OCI-LY3 (cell line): Measurements from ENCODE around the gene VAC14.

Source experiments
- H2AFZ ChIP-seq: fragments of 200-600, 300-600 bp; shearing (Covaris generic); 2 replicates; pipeline ENCODE4 v1.6.0; 2014; ENCODE audit warnings: antibody characterized with exemption, low read depth, low read length
- H3K27ac ChIP-seq: fragments of 200-600, 300-600 bp; sonication (generic); 2 replicates; pipeline ENCODE4 v1.5.1; 2014; ENCODE audit warnings: mild to moderate bottlenecking, low read length, moderate library complexity, mixed read lengths
- H3K27me3 ChIP-seq: fragments of 200-600, 300-600 bp; sonication (generic); 2 replicates; pipeline ENCODE4 v1.6.1; 2014; ENCODE audit warnings: low read depth, low read length, mixed read lengths
- H3K36me3 ChIP-seq: fragments of 200-600, 300-600 bp; sonication (generic); replicated peaks from 2 replicates; pipeline ENCODE3; 2014; ENCODE audit warnings: low read depth, low read length, mixed read lengths
- H3K4me1 ChIP-seq: fragments of 300-600, 200-600 bp; sonication (generic); 2 replicates; pipeline ENCODE4 v1.6.1; 2014; ENCODE audit warnings: low read length, mixed read lengths
- H3K4me2 ChIP-seq: fragments of 200-600, 300-600 bp; sonication (generic); 2 replicates; pipeline ENCODE4 v1.6.1; 2014; ENCODE audit warnings: low read length, mixed read lengths
- H3K4me3 ChIP-seq: fragments of 300-600, 200-600 bp; sonication (generic); 2 replicates; pipeline ENCODE4 v1.5.1; 2014; ENCODE audit warnings: antibody characterized with exemption, mild to moderate bottlenecking, low read length, moderate library complexity
- H3K79me2 ChIP-seq: fragments of 300-600, 200-600 bp; shearing (Covaris generic); 2 replicates; pipeline ENCODE4 v1.6.1; 2014; ENCODE audit warnings: mild to moderate bottlenecking, low read length, mixed read lengths
- H3K9ac ChIP-seq: fragments of 300-600, 200-600 bp; shearing (Covaris generic); 2 replicates; pipeline ENCODE4 v1.6.0; 2014; ENCODE audit warnings: mild to moderate bottlenecking, low read length, moderate library complexity
- H3K9me3 ChIP-seq: fragments of 200-600, 300-600 bp; shearing (Covaris generic); 2 replicates; pipeline ENCODE4 v1.6.1; 2014; ENCODE audit warnings: low read length, mixed read lengths; ENCODE audit not compliant: insufficient read depth
- H4K20me1 ChIP-seq: fragments of 200-600, 300-600 bp; sonication (generic); 2 replicates; pipeline ENCODE4 v1.6.1; 2016; ENCODE audit warnings: low read length, mixed read lengths; ENCODE audit not compliant: insufficient read depth
- EZH2phosphoT487 ChIP-seq: fragments of 200-600 bp; shearing (Covaris generic); IDR thresholded peaks from 2 replicates; pipeline ENCODE4 v1.6.1; 2018; ENCODE audit warnings: antibody characterized with exemption, mixed run types, low read depth
- TF ChIP-seq, protein P1 (sequence below): fragments of 200-600, 300-600 bp; sonication (generic); IDR thresholded peaks from 2 replicates; pipeline ENCODE4 v1.5.1; 2014; ENCODE audit warnings: antibody characterized with exemption, low read length, low read depth

VAC14 gene

DNA sequence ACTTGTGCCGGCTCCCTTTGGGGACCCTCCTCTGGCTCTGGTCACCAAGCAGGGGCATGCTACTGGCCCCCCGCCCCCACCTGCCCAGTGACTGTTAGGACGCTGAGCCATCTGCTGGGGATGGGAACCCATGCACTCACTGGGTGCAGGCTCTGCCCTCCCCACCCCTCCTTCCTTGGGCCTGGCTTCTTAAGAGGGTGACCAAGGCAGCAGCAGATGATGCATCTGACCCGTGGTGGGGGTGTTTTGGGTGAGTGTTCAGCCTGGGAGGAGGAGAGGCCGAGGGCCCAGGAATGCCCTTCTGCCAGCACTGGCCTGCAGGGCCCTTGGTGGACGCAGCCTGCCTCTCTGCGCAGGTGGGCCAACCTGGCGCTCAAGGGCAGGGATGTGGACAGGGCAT, 95.9 kb downstream of the VAC14 start:
- no peak overlapping the region for H3K4me2 ChIP-seq
- H3K4me1 ChIP-seq: no peaks in the 10 kb centered on the region
- no peaks in the 10 kb centered on the region for H3K79me2 ChIP-seq
- no peak overlapping the region for H3K4me3 ChIP-seq
- H4K20me1 ChIP-seq: no peaks in the 10 kb centered on the region
- H3K9me3 ChIP-seq: no peaks in the 10 kb centered on the region
- TF ChIP-seq EZH2phosphoT487: no peak
- TF ChIP-seq, protein P1, sequence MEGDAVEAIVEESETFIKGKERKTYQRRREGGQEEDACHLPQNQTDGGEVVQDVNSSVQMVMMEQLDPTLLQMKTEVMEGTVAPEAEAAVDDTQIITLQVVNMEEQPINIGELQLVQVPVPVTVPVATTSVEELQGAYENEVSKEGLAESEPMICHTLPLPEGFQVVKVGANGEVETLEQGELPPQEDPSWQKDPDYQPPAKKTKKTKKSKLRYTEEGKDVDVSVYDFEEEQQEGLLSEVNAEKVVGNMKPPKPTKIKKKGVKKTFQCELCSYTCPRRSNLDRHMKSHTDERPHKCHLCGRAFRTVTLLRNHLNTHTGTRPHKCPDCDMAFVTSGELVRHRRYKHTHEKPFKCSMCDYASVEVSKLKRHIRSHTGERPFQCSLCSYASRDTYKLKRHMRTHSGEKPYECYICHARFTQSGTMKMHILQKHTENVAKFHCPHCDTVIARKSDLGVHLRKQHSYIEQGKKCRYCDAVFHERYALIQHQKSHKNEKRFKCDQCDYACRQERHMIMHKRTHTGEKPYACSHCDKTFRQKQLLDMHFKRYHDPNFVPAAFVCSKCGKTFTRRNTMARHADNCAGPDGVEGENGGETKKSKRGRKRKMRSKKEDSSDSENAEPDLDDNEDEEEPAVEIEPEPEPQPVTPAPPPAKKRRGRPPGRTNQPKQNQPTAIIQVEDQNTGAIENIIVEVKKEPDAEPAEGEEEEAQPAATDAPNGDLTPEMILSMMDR: no peak
- no peaks in the 10 kb centered on the region for H3K36me3 ChIP-seq
- no peak overlapping the region for H3K9ac ChIP-seq
- H2AFZ ChIP-seq: no peak overlapping the region
- no peaks in the 10 kb centered on the region for H3K27me3 ChIP-seq
- H3K27ac ChIP-seq: no peak overlapping the region

DNA sequence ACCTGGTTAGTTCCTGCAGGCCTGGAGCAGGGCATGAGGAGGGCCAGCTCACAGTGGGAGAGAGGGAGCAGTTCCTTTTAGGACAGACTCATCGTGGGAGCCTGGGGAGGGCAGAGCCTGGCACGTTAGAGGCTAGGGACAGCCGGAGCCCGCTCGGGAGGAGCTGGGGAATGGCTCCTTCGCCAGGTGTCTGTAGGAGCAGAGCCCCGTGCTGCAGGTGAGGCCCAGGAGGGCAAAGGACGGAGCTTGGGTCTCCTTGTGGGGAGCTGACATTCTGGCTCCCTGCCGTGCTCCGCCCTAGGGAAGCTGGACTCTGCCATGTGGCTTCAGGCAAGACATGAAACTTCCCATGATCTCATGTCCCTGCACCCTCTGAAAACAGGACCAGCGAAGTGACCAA, 96.4 kb downstream of the VAC14 start:
- no peak overlapping the region for H3K27ac ChIP-seq
- H2AFZ ChIP-seq: no peak overlapping the region
- no peaks in the 10 kb centered on the region for H3K9me3 ChIP-seq
- H3K4me2 ChIP-seq: no peak overlapping the region
- TF ChIP-seq EZH2phosphoT487: no peak
- TF ChIP-seq, protein P1: no peak
- H4K20me1 ChIP-seq: no peaks in the 10 kb centered on the region
- H3K27me3 ChIP-seq: no peaks in the 10 kb centered on the region
- no peaks in the 10 kb centered on the region for H3K4me1 ChIP-seq
- H3K79me2 ChIP-seq: no peaks in the 10 kb centered on the region
- no peaks in the 10 kb centered on the region for H3K36me3 ChIP-seq
- no peak overlapping the region for H3K9ac ChIP-seq
- no peak overlapping the region for H3K4me3 ChIP-seq

DNA sequence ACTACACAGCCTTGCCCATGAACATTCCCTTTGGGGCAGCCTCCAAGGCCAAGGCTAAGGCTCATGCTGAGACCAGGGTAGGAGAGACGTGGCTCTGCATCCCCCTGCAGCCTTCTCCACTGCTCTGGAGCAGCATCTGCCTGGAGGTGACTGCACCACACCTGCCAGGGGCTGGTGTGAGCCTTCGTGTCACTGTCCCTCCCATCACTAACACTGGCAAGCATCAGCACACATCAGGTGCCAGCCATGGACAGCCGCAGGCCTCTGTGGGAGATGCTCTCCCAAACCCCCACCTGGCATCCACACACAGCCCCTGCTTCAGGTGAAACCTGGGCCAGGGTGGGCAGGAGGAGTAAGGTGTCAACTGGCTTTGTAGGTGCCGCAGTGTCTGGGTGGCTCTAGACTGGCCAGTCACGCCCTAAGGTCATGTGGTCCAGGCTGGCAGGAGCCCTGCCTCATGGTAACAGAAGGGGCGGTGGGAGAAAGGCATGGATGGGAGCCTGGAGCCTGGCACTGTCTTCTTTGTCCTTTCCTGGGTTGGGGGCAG, 97.0 kb downstream of the VAC14 start:
- H3K9me3 ChIP-seq: no peaks in the 10 kb centered on the region
- H3K4me3 ChIP-seq: no peak overlapping the region
- no peaks in the 10 kb centered on the region for H3K4me1 ChIP-seq
- H4K20me1 ChIP-seq: no peaks in the 10 kb centered on the region
- H3K9ac ChIP-seq: no peak overlapping the region
- no peaks in the 10 kb centered on the region for H3K79me2 ChIP-seq
- H3K36me3 ChIP-seq: no peaks in the 10 kb centered on the region
- no peaks in the 10 kb centered on the region for H3K27me3 ChIP-seq
- TF ChIP-seq, protein P1: no peak
- no peak for TF ChIP-seq EZH2phosphoT487
- no peak overlapping the region for H3K4me2 ChIP-seq
- H2AFZ ChIP-seq: no peak overlapping the region
- no peak overlapping the region for H3K27ac ChIP-seq

DNA sequence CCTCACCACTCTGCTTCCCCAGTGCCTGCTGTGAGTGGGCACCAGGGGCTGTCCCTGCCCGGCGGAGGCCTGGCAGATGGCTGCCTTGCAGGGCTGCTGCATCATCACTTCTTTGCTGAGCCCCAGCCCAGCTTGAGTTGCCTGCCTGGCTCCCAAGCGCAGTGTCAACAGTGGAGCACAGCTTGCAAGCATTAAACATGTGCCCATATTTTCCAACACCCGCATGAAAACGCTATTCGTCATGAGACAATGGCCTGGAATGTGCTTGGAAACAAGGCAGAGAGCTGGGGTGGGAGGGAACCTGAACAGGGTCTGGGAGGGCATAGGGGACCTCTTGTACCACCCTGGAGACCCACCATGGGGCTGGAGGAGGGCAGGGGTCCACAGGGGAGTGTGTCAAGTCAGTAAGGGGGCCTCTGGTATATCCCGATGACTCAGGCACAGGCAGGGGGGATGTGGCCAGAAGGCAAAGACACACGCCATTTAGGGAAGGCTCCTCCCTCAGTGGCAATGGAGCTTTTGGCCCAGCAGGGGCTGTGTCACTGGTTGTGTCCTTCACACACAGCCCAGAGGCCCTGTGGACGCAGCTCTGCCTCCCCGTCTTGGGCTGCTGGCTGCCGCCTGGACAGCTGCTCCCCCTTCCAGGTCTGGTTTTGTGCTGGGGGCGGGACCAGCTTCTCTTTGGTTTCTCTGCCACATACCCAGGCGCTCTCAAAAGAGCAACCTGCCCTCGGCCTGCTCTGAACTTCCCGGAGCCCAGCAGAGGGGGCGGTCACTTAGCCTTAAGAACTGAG, 97.7 kb downstream of the VAC14 start:
- Histone ChIP-seq H3K4me2 (no peak overlapping the region), H3K27ac (no peak overlapping the region), H3K27me3 (no peaks in the 10 kb centered on the region), H4K20me1 (no peaks in the 10 kb centered on the region), H3K9me3 (no peaks in the 10 kb centered on the region), H3K4me3 (no peak overlapping the region), H3K4me1 (no peaks in the 10 kb centered on the region), H2AFZ (no peak overlapping the region), H3K9ac (no peak overlapping the region), H3K79me2 (no peaks in the 10 kb centered on the region), H3K36me3 (no peaks in the 10 kb centered on the region)
- TF ChIP-seq EZH2phosphoT487: no peak
- TF ChIP-seq, protein P1: no peak
